Gastrocnemius medialis (tissue), 4 donors: ENCODE measurements around the gene AK8. TPM values are rescaled to one million over a fixed set of nuclear protein-coding genes. Genes with fewer than 3 reads are reported as not detected.

Experiments
- ATAC-seq, 2 donors: fragments of 150-250 bp; one replicate each; pipeline ENCODE4 v1.9.1; 2016
- DNase-seq, 2 donors: peaks; one replicate each; pipeline ENCODE4 v3.0.0-alpha.2; 2019
- H3K27ac ChIP-seq, 4 donors: fragments of 200-600 bp; sonication (generic); 1 replicate in 1 of 4; 2 replicates in 3 of 4; pipeline ENCODE4 v1.5.1; 2016 to 2018; ENCODE audit warnings: mild to moderate bottlenecking in 2 of 4, moderate library complexity in 1 of 4
- H3K27me3 ChIP-seq, 3 donors: fragments of 200-600 bp; sonication (generic) in 2 of 3; 1 replicate in 1 of 3; 2 replicates in 2 of 3; pipeline versions ENCODE4 v1.5.1 to v1.6.0; 2016 to 2019; ENCODE audit warnings: mild to moderate bottlenecking in 1 of 3, moderate library complexity in 1 of 3
- H3K36me3 ChIP-seq, 2 donors: fragments of 200-600 bp; sonication (generic) in 1 of 2; one replicate each; pipeline ENCODE4 v1.5.1; 2017 to 2018
- H3K4me1 ChIP-seq, 2 donors: fragments of 200-600 bp; sonication (generic) in 1 of 2; one replicate each; pipeline ENCODE4 v1.5.1; 2016 to 2017; ENCODE audit warnings: mild to moderate bottlenecking in 2 of 2
- H3K4me3 ChIP-seq, 4 donors: fragments of 200-600 bp; sonication (generic) in 3 of 4; 1 replicate in 1 of 4; 2 replicates in 3 of 4; pipeline ENCODE4 v1.5.1; 2016 to 2019; ENCODE audit warnings: mild to moderate bottlenecking in 2 of 4
- H3K9me3 ChIP-seq, 3 donors: fragments of 200-600 bp; sonication (generic) in 2 of 3; 1 replicate in 1 of 3; 2 replicates in 2 of 3; pipeline ENCODE4 v1.5.1; 2016 to 2019
- CTCF ChIP-seq, 5 experiments: fragments of 450-650 bp in 3 of 5; fragments of 200-600 bp in 2 of 5; sonication (generic) in 2 of 5; IDR thresholded peaks in 4 of 5; conservative IDR thresholded peaks in 1 of 5; 1 replicate in 4 of 5; 2 replicates in 1 of 5; pipeline ENCODE4 v1.5.1; 2016 to 2019; ENCODE audit warnings: antibody characterized with exemption in 5 of 5, mild to moderate bottlenecking in 3 of 5, moderate library complexity in 3 of 5
- POLR2A ChIP-seq, 2 donors: fragments of 450-650 bp; IDR thresholded peaks; one replicate each; pipeline ENCODE4 v1.6.1; 2017; ENCODE audit warnings: antibody characterized with exemption in 2 of 2, mild to moderate bottlenecking in 2 of 2, moderate library complexity in 2 of 2
- in situ Hi-C, 4 donors: fragments of 200-750 bp; cut with MboI; loops; one replicate each; pipeline versions ENCODE4 v1.15.0 to v1.8.0; 2017; ENCODE audit warnings: low sequenced_read_pairs in 4 of 4
- intact Hi-C: fragments of 100-400 bp; cut with DNase I; formaldehyde crosslinking; loops from one replicate; pipeline ENCODE4 v1.15.1; 2023; ENCODE audit warnings: low total_unique reads
- total RNA-seq, 4 donors: library from RNA; depleted of rRNA; stranded (reverse); fragments of >200 nt; gene quantifications; one replicate each; pipeline versions ENCODE4 v1.1.0 to v1.2.3, GENCODE V29; 2016

AK8 gene
- total RNA-seq, 4 donors from 2014 or later: not detected

- TF ChIP-seq CTCF (IDR thresholded peaks at IDR 0.05 in 4 of 5, conservative IDR thresholded peaks at IDR 0.05 in 1 of 5) (no peak), POLR2A (IDR thresholded peaks at IDR 0.05) (no peak)
- intact Hi-C loops (no loop called here), in situ Hi-C loops (no loop called here)
- no peak for DNase-seq
- Histone ChIP-seq H3K36me3 (peaks cover 0 to 40% of the 10 kb centered on the region in 2 donors), H3K4me3 (no peak overlapping the region), H3K27ac (no peak overlapping the region), H3K4me1 (no peaks in the 10 kb centered on the region), H3K9me3 (no peaks in the 10 kb centered on the region), H3K27me3 (no peaks in the 10 kb centered on the region)
- ATAC-seq: no peak
Observed at GRCh38 chr9:132892400-132892799, 14.3 kb upstream of the AK8 start.

GRCh38 chr9:132888151-132888550 is 10.1 kb upstream of the AK8 start:
- no peak for ATAC-seq
- no peak for DNase-seq
- Histone ChIP-seq H3K27me3 (no peaks in the 10 kb centered on the region), H3K36me3 (peaks cover 0 to 4% of the 10 kb centered on the region in 2 donors), H3K9me3 (no peaks in the 10 kb centered on the region), H3K4me1 (no peaks in the 10 kb centered on the region), H3K27ac (no peak overlapping the region), H3K4me3 (no peak overlapping the region)
- intact Hi-C loops: no loop called here
- TF ChIP-seq POLR2A (IDR thresholded peaks at IDR 0.05) (no peak), CTCF (IDR thresholded peaks at IDR 0.05 in 4 of 5, conservative IDR thresholded peaks at IDR 0.05 in 1 of 5) (no peak)
- in situ Hi-C loops: no loop called here

GRCh38 chr9:132887181-132888120 is 9.4 kb upstream of the AK8 start:
- Histone ChIP-seq H3K27ac (no peak overlapping the region), H3K36me3 (no peaks in the 10 kb centered on the region), H3K27me3 (no peaks in the 10 kb centered on the region), H3K4me3 (no peak overlapping the region), H3K4me1 (no peaks in the 10 kb centered on the region), H3K9me3 (no peaks in the 10 kb centered on the region)
- no peak for TF ChIP-seq CTCF (IDR thresholded peaks at IDR 0.05 in 4 of 5, conservative IDR thresholded peaks at IDR 0.05 in 1 of 5)
- TF ChIP-seq POLR2A (IDR thresholded peaks at IDR 0.05): no peak
- no peak for ATAC-seq
- in situ Hi-C loops: no loop called here
- DNase-seq: no peak
- intact Hi-C loops: no loop called here

- TF ChIP-seq POLR2A (IDR thresholded peaks at IDR 0.05) (no peak), CTCF (IDR thresholded peaks at IDR 0.05 in 4 of 5, conservative IDR thresholded peaks at IDR 0.05 in 1 of 5) (no peak)
- Histone ChIP-seq H3K4me3 (no peak overlapping the region), H3K4me1 (no peaks in the 10 kb centered on the region), H3K27ac (no peak overlapping the region), H3K36me3 (no peaks in the 10 kb centered on the region), H3K27me3 (no peaks in the 10 kb centered on the region), H3K9me3 (no peaks in the 10 kb centered on the region)
- DNase-seq (no peak), ATAC-seq (no peak)
- in situ Hi-C loops: no loop called here
- intact Hi-C loops: no loop called here
Observed at GRCh38 chr9:132886334-132886725, 8.2 kb upstream of the AK8 start.
